DMS153 treated with DMSO at 0.1 percent for 48 hours (cell line): ENCODE results near the gene TM4SF4.
A peak's percentile ranks its signal among the peaks of the same experiment; 100 is the strongest.

Experiments
- DNase-seq: peaks from one replicate; lab custom pipeline; 2025; ENCODE audit not compliant: unreplicated experiment; lab: John Stamatoyannopoulos, UW

The TM4SF4 gene

GRCh38 chr3:149511040-149511626 lies 36.6 kb downstream of the TM4SF4 start:
- peak; percentile 6 for DNase-seq

DNA sequence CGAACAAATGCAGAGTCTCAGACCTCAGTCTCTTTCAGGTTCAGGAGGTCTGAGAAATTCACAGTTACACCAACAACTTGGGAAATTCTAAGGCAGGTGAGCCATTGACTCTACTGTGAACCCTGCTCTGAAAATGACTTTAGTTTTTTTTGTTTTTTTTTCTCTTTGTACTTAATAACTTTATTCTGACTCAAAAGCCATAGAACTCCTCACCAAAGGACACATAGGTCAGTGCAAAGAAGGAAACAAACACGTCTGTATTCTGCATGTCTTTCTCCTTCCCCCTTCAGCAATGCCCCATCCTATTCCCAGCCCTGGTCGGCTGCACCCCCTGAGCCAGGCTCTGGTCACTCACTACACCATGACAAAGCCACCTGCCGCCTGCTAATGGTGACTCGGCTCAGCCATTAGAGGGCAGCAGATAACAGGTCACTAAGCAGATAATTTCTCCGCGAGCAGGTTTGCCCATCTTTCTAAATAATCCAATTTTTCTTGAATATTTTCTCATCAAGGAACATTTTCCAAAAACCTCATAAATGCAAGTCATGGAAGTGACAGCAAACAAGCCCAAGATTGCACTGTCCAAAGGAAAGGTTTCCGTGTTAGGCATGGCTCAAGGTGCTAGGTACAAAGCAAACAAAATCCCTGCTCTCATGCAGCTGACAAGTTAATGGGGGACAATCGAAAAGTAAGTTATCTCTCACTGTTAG lies 37.7 kb downstream of the TM4SF4 start:
- DNase-seq = peak; percentile 37

GRCh38 chr3:149514471-149514870 lies 40.0 kb downstream of the TM4SF4 start:
- no peak for DNase-seq

DNA sequence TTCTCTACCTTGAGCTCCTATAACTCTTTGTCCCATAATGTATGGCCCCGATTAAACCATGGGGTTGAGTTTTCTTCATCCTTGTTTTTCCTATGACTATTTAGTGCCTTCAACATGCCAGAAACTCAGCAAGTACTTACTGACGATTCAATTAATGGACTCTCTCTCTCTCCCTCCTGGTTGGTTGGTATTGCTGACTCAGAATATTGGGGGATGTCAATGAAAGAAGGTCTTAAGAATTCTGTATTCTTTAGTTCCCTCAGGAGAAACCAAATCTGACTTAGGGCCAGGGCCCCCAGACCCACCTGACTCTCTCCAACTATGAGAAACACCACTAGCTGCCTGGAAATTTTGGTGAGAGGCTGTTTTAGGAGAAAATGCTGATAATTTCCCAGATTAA lies 40.8 kb downstream of the TM4SF4 start:
- DNase-seq = no peak

- DNase-seq = no peak
These were observed 42.4 kb downstream of the TM4SF4 start for GRCh38 chr3:149516920-149517319.

- no peak for DNase-seq
These were observed 45.4 kb downstream of the TM4SF4 start for GRCh38 chr3:149519912-149520311.

- DNase-seq = no peak
These were observed 49.2 kb downstream of the TM4SF4 start for GRCh38 chr3:149523512-149524299.

DNA sequence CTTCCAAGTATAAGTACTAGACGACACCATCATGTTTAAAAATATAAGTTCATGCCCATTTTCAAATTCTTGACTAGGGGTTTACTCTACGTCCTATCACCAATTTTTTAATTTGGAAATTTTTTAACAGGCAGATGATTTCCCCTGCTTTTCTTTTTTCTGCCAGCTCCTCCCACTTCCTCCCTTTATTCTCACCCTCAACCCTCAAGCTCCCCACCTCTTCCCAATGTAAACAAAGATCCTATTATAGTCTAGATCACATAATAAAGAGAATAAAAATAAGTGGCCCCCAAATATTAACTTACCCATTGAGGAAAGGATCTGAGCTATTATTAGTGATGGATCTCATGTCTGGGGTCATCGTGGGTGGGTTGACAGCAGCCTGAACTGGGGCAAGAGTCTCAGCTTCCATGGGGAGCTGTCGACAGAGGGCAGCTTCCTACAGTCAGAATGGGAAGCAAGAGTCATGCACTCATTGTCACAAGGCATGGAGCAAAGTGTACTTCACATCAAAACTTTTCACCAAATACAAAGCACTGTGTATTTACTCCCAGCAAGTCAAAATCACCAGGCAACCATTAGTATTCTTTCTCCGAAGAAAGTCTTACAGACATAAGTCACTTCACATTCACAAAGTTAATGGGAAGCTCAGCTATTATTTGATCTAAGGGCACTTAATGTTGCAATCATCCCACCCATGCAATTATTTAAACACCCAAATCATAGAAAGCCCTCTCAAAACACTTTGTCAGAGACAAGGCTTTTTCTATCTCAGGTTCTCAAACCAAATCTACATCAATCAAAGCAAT lies 53.2 kb downstream of the TM4SF4 start:
- no peak for DNase-seq

- DNase-seq = no peak
These were observed 53.8 kb downstream of the TM4SF4 start for GRCh38 chr3:149528340-149528650.

DNA sequence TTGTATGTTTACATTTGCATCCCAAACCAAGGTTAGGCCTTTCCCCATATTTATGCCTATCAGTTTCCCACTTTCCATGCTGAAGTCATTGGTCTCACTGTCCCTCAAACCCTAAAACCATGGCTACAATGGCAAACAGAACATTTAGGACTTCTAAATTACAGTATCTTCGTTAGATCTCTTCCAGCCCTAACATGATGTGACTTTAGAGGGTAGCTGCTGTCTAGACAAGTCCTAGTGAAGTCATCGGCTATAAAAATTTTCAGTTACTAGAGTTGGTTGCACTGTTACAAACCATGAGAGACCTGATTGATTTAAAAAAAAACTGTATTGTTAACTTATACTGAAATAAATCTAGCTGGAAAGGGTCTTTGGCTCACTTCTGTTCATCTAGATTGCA lies 54.6 kb downstream of the TM4SF4 start:
- no peak for DNase-seq

DNA sequence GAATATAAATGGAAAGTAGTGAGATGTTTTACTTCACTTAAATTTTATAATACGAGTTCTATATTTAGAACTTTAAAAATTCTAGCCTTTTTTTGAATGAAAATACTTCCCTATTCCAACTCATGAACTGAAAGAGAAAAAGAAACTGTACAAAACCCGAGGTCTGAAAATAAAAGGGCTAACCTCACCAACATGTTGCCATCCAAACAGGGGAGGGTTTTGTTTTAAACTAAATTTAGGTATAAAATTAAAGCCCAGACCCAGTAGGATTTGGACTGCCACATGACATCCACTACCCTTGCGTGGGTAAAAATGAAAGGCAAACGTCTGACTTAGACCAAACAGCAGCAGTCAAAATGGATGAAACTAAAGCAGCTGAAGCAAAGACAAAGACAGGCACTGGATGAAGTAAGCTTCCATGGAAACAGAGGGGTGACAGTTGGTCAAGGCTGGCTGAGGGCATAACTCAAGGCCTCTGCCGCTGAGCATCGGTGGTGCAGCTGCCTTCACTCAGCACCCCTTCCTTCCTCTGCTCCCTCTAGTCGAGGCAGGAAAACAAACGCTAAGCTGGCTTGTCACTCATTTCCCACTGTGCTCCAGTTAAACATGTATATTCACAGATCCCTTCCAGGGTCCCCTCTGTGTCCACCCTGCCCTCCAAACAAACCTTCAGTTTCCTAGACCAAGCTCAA lies 58.1 kb downstream of the TM4SF4 start:
- DNase-seq = no peak

DNA sequence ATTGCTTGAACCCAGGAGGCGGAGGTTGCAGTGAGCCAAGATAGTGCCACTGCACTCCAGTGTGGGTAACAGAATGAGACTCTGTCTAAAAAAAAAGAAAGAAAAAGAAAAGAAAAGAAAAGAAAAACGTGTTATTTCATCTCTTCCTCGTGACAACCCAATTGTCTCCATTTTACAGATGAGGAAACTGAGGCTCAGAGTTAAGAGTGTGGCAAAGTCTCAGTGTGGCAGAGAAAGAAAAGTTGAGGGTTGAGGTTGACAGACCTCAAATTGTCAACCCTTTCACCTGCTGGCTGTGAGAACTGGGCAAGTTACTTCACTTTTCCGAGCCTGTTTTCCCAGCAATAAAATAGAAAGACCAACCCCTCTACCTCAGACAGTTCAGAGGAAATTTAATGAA lies 59.6 kb downstream of the TM4SF4 start:
- no peak for DNase-seq

DNA sequence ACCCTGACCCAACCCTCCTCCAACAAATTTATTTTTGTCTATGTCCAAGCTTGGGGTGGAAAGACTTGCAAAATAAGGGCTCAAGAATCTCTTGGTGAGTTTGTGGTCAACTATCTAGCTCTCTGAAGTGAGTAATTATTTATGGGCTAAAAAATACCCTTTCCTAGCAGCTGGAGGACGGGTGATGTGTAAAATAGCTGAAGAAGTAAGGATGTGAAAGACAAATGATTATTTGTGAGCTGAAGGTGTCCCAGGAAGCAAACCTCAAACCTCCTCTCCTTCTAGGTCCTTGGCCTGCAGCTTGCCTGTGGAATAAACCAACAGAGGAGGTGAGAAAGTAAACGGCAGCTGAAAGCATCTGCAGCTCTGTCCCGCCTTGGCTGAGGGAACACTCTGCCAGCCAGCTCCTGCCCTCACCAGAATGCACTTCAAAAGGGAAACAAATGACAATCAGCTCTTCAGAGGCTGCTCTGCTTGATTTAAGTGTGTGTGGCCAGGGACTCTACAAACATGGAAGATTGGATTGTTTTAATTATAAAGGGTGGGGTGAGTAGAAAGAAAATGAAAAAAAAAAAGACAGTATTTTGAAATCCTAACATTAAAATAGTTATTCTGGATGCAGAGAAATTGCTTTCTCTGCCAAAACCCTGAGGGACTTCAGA lies 60.3 kb downstream of the TM4SF4 start:
- peak; percentile 58 for DNase-seq

GRCh38 chr3:149535333-149535685 lies 60.8 kb downstream of the TM4SF4 start:
- DNase-seq = no peak

GRCh38 chr3:149536429-149536828 lies 61.9 kb downstream of the TM4SF4 start:
- no peak for DNase-seq

- DNase-seq = no peak
These were observed 63.9 kb downstream of the TM4SF4 start for GRCh38 chr3:149538371-149538770.

DNA sequence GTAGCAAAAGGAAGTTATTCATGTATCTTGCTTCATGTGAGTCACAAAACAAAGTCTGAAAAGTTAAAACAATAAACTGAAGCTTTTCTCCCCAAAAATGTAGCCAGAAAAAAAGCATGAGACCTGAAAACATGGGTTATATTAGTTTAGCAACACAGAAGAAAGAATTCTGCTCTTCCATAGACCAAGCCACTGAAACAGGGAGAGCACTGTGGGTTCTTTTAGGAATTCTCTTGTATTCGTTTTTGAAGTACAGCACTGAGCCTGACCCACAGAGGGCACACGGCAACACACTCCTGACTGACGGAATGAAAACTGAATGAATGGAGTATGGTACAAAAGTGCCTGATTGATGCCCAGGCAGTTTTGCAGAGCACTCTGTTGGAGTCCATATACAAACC lies 66.6 kb downstream of the TM4SF4 start:
- DNase-seq = no peak

GRCh38 chr3:149542375-149543312 lies 68.1 kb downstream of the TM4SF4 start:
- no peak for DNase-seq

DNA sequence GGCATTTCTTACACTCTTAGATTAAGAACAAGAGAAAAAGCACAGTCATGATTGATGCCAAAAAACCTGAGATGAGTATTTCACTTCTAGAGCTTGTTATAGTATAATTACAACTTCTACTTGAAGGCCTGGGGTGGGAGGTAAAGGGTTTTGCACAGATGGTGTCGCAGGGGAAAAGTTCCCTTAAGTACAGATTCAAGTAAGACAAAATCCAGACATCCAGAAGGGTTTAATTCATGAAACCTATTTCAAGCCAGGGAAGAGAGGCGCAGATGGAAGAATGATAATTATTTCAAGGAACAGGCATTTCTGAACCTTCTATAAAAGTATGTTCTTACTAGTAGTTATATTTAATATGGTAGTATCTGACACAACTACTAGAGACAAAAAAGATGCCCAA lies 70.6 kb downstream of the TM4SF4 start:
- no peak for DNase-seq
